Transverse colon (tissue), 4 donors: Measurements from ENCODE around the gene TBCA. TPM values are rescaled to one million over a fixed set of nuclear protein-coding genes. Genes with fewer than 3 reads are reported as not detected.

Source experiments
- DNase-seq: peaks from one replicate; pipeline ENCODE4 v3.0.0-alpha.2; 2019
- H3K27ac ChIP-seq, 4 donors: fragments of 200-600 bp; sonication (generic); 2 replicates each; pipeline ENCODE4 v1.5.1; 2016 to 2018; ENCODE audit warnings: inconsistent platforms in 4 of 4
- H3K27me3 ChIP-seq: fragments of 200-600 bp; sonication (generic); 2 replicates; pipeline ENCODE4 v1.5.1; 2017; ENCODE audit warnings: inconsistent platforms
- H3K36me3 ChIP-seq, 4 donors: fragments of 200-600 bp; sonication (generic); 2 replicates each; pipeline ENCODE4 v1.5.1; 2017 to 2019; ENCODE audit warnings: inconsistent platforms in 4 of 4
- H3K4me1 ChIP-seq, 4 donors: fragments of 200-600 bp; sonication (generic); 2 replicates each; pipeline ENCODE4 v1.5.1; 2017 to 2020; ENCODE audit warnings: inconsistent platforms in 4 of 4
- H3K4me3 ChIP-seq, 4 donors: fragments of 200-600 bp; sonication (generic); 1 replicate in 1 of 4; 2 replicates in 3 of 4; pipeline versions ENCODE4 v1.5.1 to v1.6.1; 2017 to 2019; ENCODE audit warnings: inconsistent platforms in 4 of 4
- H3K9me3 ChIP-seq, 2 donors: fragments of 200-600 bp; sonication (generic); 2 replicates each; pipeline ENCODE4 v1.5.1; 2017 to 2019; ENCODE audit warnings: inconsistent platforms in 2 of 2
- EP300 ChIP-seq: sonication (generic); formaldehyde crosslinking; IDR thresholded peaks from one replicate; pipeline ENCODE4 v1.6.1; 2017; ENCODE audit warnings: antibody characterized with exemption, low read depth
- POLR2A ChIP-seq: fragments of 450-650 bp; IDR thresholded peaks from one replicate; pipeline ENCODE4 v1.6.1; 2016; ENCODE audit warnings: antibody characterized with exemption, mild to moderate bottlenecking, moderate library complexity
- POLR2AphosphoS5 ChIP-seq, 3 donors: sonication (generic); formaldehyde crosslinking; IDR thresholded peaks; one replicate each; pipeline ENCODE4 v1.6.1; 2016; ENCODE audit warnings: antibody characterized with exemption in 3 of 3
- WGBS, 2 donors: methylation state at CpG; one replicate each; pipeline ENCODE4 v1.1.5; 2018; ENCODE audit warnings: low coverage in 1 of 2; 5-methylcytosine and 5-hydroxymethylcytosine counted together
- in situ Hi-C, 4 donors: fragments of 200-750 bp; cut with MboI; loops; one replicate each; pipeline versions ENCODE4 v1.15.0 to v1.15.1; 2017; ENCODE audit warnings: low sequenced_read_pairs in 3 of 4, low pct_ligation_motif_present in 1 of 4, low pct_unique_long_range_greater_than_20kb in 1 of 4
- intact Hi-C: fragments of 100-400 bp; cut with DNase I; formaldehyde crosslinking; loops from one replicate; pipeline ENCODE4 v1.15.1; 2023; ENCODE audit warnings: low total_unique reads
- total RNA-seq, 4 donors: library from RNA; depleted of rRNA; stranded (reverse); fragments of >200 nt; gene quantifications; one replicate each; pipeline ENCODE4 v1.1.0, GENCODE V29; 2016
- TF ChIP-seq, protein P1 (sequence below), 5 experiments: fragments of 200-600 bp in 3 of 5; fragments of 450-650 bp in 2 of 5; sonication (generic) in 3 of 5; IDR thresholded peaks; 1 replicate in 2 of 5; 2 replicates in 3 of 5; pipeline ENCODE4 v1.5.1; 2016 to 2017; ENCODE audit warnings: antibody characterized with exemption in 5 of 5, inconsistent platforms in 3 of 5, mild to moderate bottlenecking in 2 of 5, moderate library complexity in 1 of 5

The TBCA gene
- total RNA-seq, 4 donors from 2014 or later: 16.1 to 125 (median 51.8) TPM

DNA sequence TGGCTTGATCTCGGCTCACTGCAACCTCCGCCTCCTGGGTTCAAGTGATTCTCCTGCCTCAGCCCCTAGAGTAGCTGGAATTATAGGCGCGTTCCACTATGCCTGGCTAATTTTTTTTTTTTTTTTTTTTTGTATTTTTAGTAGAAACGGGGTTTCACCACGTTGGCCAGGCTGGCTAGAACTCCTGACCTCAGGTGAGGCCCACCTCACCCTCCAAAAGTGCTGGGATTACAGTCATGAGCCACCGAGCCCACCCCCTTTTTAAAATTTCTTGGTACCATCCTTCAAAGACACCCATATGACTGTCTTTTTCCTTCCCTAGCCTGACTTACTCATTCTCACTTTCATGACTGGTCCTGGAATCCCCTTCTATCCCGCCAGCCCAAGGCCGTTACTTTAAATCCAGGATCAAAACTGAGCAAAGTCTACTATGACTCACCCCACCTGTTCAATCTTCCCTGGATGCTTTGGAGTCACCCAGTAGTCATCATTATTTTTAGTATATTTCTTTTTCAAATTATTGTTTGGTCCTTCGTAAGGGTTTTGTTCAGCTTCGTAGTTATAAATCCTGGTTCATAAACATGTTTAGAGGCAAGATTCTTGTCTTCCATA, 1.2 kb upstream of the TBCA start:
- no peaks in the 10 kb centered on the region for H3K27me3 ChIP-seq
- DNase-seq: no peak
- no peak overlapping the region for H3K27ac ChIP-seq
- peaks cover 12 to 27% (median 18%) of the 10 kb centered on the region in 4 donors for H3K4me1 ChIP-seq
- TF ChIP-seq EP300: no peak
- TF ChIP-seq POLR2A: no peak
- TF ChIP-seq POLR2AphosphoS5 (IDR thresholded peaks at IDR 0.05): no peak
- TF ChIP-seq, protein P1, sequence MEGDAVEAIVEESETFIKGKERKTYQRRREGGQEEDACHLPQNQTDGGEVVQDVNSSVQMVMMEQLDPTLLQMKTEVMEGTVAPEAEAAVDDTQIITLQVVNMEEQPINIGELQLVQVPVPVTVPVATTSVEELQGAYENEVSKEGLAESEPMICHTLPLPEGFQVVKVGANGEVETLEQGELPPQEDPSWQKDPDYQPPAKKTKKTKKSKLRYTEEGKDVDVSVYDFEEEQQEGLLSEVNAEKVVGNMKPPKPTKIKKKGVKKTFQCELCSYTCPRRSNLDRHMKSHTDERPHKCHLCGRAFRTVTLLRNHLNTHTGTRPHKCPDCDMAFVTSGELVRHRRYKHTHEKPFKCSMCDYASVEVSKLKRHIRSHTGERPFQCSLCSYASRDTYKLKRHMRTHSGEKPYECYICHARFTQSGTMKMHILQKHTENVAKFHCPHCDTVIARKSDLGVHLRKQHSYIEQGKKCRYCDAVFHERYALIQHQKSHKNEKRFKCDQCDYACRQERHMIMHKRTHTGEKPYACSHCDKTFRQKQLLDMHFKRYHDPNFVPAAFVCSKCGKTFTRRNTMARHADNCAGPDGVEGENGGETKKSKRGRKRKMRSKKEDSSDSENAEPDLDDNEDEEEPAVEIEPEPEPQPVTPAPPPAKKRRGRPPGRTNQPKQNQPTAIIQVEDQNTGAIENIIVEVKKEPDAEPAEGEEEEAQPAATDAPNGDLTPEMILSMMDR (IDR thresholded peaks at IDR 0.05): no peak
- WGBS, 2 donors: 82 to 83% methylated on average over 8 to 11 of the region's 11 CpGs
- no peak overlapping the region for H3K4me3 ChIP-seq
- no peaks in the 10 kb centered on the region for H3K36me3 ChIP-seq
- H3K9me3 ChIP-seq: no peaks in the 10 kb centered on the region
- intact Hi-C loops (no loop called here), in situ Hi-C loops (no loop called here)

GRCh38 chr5:77776554-77777206, 541 bp upstream of the TBCA start:
- Histone ChIP-seq H3K4me1 (peaks cover 12 to 33% (median 18%) of the 10 kb centered on the region in 4 donors), H3K27ac (peak overlapping the region; percentile 97 to 99 (median 98)), H3K27me3 (no peaks in the 10 kb centered on the region), H3K9me3 (no peaks in the 10 kb centered on the region), H3K4me3 (peak overlapping the region; percentile 69 to 78 (median 76)), H3K36me3 (no peaks in the 10 kb centered on the region)
- intact Hi-C loops (no loop called here), in situ Hi-C loops (no loop called here)
- no peak for TF ChIP-seq POLR2A
- TF ChIP-seq, protein P1 (IDR thresholded peaks at IDR 0.05): no peak
- TF ChIP-seq POLR2AphosphoS5 (IDR thresholded peaks at IDR 0.05): no peak
- TF ChIP-seq EP300: no peak
- DNase-seq: no peak
- WGBS, 2 donors: 24 to 31% methylated on average over 6 to 13 of the region's 14 CpGs

- Histone ChIP-seq H3K27ac (peak overlapping the region; percentile 97 to 99 (median 98)), H3K27me3 (no peaks in the 10 kb centered on the region), H3K4me3 (peak overlapping the region; percentile 69 to 78 (median 76)), H3K9me3 (no peaks in the 10 kb centered on the region), H3K4me1 (peaks cover 12 to 45% (median 19%) of the 10 kb centered on the region in 4 donors), H3K36me3 (peaks cover 0 to 4% (median 0%) of the 10 kb centered on the region in 4 donors)
- TF ChIP-seq POLR2A (no peak), EP300 (no peak), POLR2AphosphoS5 (IDR thresholded peaks at IDR 0.05) (no peak)
- TF ChIP-seq, protein P1 (IDR thresholded peaks at IDR 0.05): no peak
- intact Hi-C loops: no loop called here
- in situ Hi-C loops: no loop called here
- WGBS, 2 donors: 15 to 20% methylated on average over 4 to 13 of the region's 13 CpGs
- no peak for DNase-seq
Observed at GRCh38 chr5:77774981-77775789, 954 bp downstream of the TBCA start.

DNA sequence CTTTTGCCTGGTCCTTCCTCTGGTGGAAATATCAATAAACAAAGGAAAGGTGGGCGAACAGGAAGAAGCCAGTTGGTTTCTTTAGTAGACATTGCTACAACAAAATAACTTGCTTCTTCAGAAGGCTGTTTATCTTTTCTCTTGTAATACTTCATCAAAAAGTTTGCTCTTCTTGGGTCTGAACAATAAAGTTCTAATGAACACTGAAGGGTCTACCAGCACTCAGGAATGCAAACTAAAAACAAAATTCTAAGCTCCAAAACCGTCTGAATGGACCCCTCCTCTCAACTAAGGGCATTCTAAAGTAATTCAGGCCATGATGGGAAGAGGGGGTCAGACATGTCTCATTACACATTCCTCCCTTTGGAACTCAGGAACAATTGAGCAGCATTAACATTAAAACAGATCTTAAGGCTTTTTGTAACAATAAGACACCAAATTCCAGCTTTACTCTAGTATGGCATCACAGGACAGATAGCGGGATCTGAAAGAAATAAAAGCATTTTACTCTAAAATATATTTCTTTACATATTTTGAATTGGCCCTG, 2.3 kb downstream of the TBCA start:
- Histone ChIP-seq H3K4me3 (peak overlapping the region in 1 of 4 donors; percentile 9), H3K4me1 (peaks cover 12 to 45% (median 19%) of the 10 kb centered on the region in 4 donors), H3K27ac (no peak overlapping the region), H3K9me3 (no peaks in the 10 kb centered on the region), H3K27me3 (no peaks in the 10 kb centered on the region), H3K36me3 (peaks cover 0 to 9% (median 0%) of the 10 kb centered on the region in 4 donors)
- TF ChIP-seq, protein P1 (IDR thresholded peaks at IDR 0.05): no peak
- in situ Hi-C loops (no loop called here), intact Hi-C loops (no loop called here)
- 80 to 95% methylated on average over 2 to 3 of the region's 3 CpGs for WGBS, 2 donors
- DNase-seq: no peak
